GM12878 (cell line): ENCODE results near the gene SORCS2. TPM values are rescaled to one million over a fixed set of nuclear protein-coding genes. Genes with fewer than 3 reads are reported as not detected.

ENCODE experiments used
- ATAC-seq: fragments of 200-7000 bp; cut with Tn5 transposase; 3 replicates; pipeline ENCODE4 v1.9.1; 2020; ENCODE audit warnings: mild to moderate bottlenecking, moderate library complexity
- BruUV-seq: library from RNA; stranded (reverse); fragments of 400-500 nt; replicated peaks from 2 replicates; lab custom pipeline; 2021; lab: Mats Ljungman, UMichigan
- CTCF ChIA-PET: fragments of 300-600 bp; sonication (Branson Sonifier 250); formaldehyde crosslinking; extraction: SDS; loops from one replicate; lab custom pipeline; 2021; ENCODE audit warnings: inconsistent platforms; lab: Yijun Ruan, JAX
- POLR2A ChIA-PET: fragments of 350-600 bp; formaldehyde crosslinking; extraction: SDS; loops from one replicate; lab custom pipeline; 2021; ENCODE audit warnings: inconsistent platforms; lab: Charles Lee
- RAD21 ChIA-PET: fragments of 300-600 bp; sonication (Branson Sonifier 250); formaldehyde crosslinking; loops from one replicate; lab custom pipeline; 2023; ENCODE audit warnings: antibody characterized with exemption; ENCODE audit not compliant: unreplicated experiment; lab: Charles Lee
- SMC1A ChIA-PET: fragments of 300-600 bp; sonication (Branson Sonifier 250); formaldehyde crosslinking; loops from one replicate; lab custom pipeline; 2023; ENCODE audit not compliant: unreplicated experiment, uncharacterized antibody; lab: Charles Lee
- DNase-seq: peaks from one replicate; pipeline ENCODE4 v3.0.0-alpha.2; 2011; ENCODE audit warnings: low read depth, low spot score
- FAIRE-seq: peaks from 3 replicates; lab custom pipeline; 2011; peaks lifted over from hg19 to GRCh38; lab: Jason Lieb, UNC
- H2AFZ ChIP-seq: 2 replicates; pipeline ENCODE4 v1.6.0; 2011; ENCODE audit warnings: low read depth, low read length, control low read depth; ENCODE audit not compliant: control insufficient read depth
- H3K27ac ChIP-seq: 2 replicates; pipeline ENCODE4 v1.5.1; 2011; ENCODE audit warnings: control low read depth; ENCODE audit not compliant: control insufficient read depth, insufficient read depth
- H3K27me3 ChIP-seq, 2 experiments: replicated peaks in 1 of 2; 2 replicates each; pipeline versions ENCODE4 v1.6.0 to v1.6.1; 2011; ENCODE audit warnings: low read length in 1 of 2; ENCODE audit not compliant: control insufficient read depth in 2 of 2, insufficient read depth in 2 of 2
- H3K36me3 ChIP-seq, 2 experiments: 2 replicates each; pipeline ENCODE4 v1.5.1; 2011; ENCODE audit warnings: low read length in 1 of 2; ENCODE audit not compliant: control insufficient read depth in 2 of 2, insufficient read depth in 2 of 2
- H3K4me1 ChIP-seq: 2 replicates; pipeline ENCODE4 v1.6.1; 2011; ENCODE audit warnings: mild to moderate bottlenecking, low read length, moderate library complexity, mixed read lengths; ENCODE audit not compliant: control insufficient read depth, insufficient read depth
- H3K4me2 ChIP-seq: 2 replicates; pipeline ENCODE4 v1.6.0; 2011; ENCODE audit warnings: control low read depth; ENCODE audit not compliant: control insufficient read depth, insufficient read depth
- H3K4me3 ChIP-seq: fragments of 200-600 bp; sonication (generic); 2 replicates; pipeline ENCODE4 v1.5.1; 2016
- H3K79me2 ChIP-seq: 2 replicates; pipeline ENCODE4 v1.6.0; 2011; ENCODE audit warnings: low read length; ENCODE audit not compliant: control insufficient read depth, insufficient read depth
- H3K9ac ChIP-seq: 2 replicates; pipeline ENCODE4 v1.8.0; 2011; ENCODE audit warnings: low read length, control low read depth, mixed read lengths; ENCODE audit not compliant: control insufficient read depth, insufficient read depth
- H3K9me3 ChIP-seq: replicated peaks from 3 replicates; pipeline ENCODE4 v1.5.1; 2011; ENCODE audit warnings: mild to moderate bottlenecking, low read length; ENCODE audit not compliant: control insufficient read depth, insufficient read depth
- H4K20me1 ChIP-seq: 2 replicates; pipeline ENCODE4 v1.6.0; 2011; ENCODE audit not compliant: control insufficient read depth, insufficient read depth
- BACH1 ChIP-seq: fragments of 450-650 bp; IDR thresholded peaks from 2 replicates; pipeline ENCODE4 v1.6.1; 2017; ENCODE audit warnings: mild to moderate bottlenecking, borderline replicate concordance
- EGR1 ChIP-seq, 2 experiments: IDR thresholded peaks; 1 replicate in 1 of 2; 2 replicates in 1 of 2; pipeline ENCODE4 v1.6.1; 2011 to 2012; ENCODE audit warnings: low read depth in 2 of 2, low read length in 2 of 2, borderline replicate concordance in 1 of 2, mild to moderate bottlenecking in 1 of 2, moderate library complexity in 1 of 2
- JUNB ChIP-seq: IDR thresholded peaks from 2 replicates; pipeline ENCODE4 v1.6.1; 2016; ENCODE audit warnings: antibody characterized with exemption, mild to moderate bottlenecking
- JUND ChIP-seq: IDR thresholded peaks from 2 replicates; pipeline ENCODE4 v1.6.1; 2012; ENCODE audit warnings: low read depth, mild to moderate bottlenecking, low read length, improper control_type of control experiment, moderate library complexity
- MEF2B ChIP-seq: fragments of 450-650 bp; IDR thresholded peaks from 2 replicates; pipeline ENCODE4 v1.6.1; 2018; ENCODE audit warnings: mild to moderate bottlenecking, moderate library complexity; ENCODE audit not compliant: partially characterized antibody, poor library complexity, severe bottlenecking
- MTA2 ChIP-seq: fragments of 450-650 bp; IDR thresholded peaks from 2 replicates; pipeline ENCODE4 v1.6.1; 2016; ENCODE audit warnings: low read depth, mild to moderate bottlenecking, moderate library complexity
- MTA3 ChIP-seq: IDR thresholded peaks from 2 replicates; pipeline ENCODE4 v1.6.1; 2012; ENCODE audit warnings: low read length, inconsistent platforms, borderline replicate concordance
- NFIC ChIP-seq: IDR thresholded peaks from 2 replicates; pipeline ENCODE4 v1.6.1; 2012; ENCODE audit warnings: low read depth, mild to moderate bottlenecking, inconsistent platforms, low read length, moderate library complexity
- PML ChIP-seq: IDR thresholded peaks from 2 replicates; pipeline ENCODE4 v1.6.1; 2012; ENCODE audit warnings: low read length, inconsistent platforms
- RB1 ChIP-seq: fragments of 450-650 bp; formaldehyde crosslinking; IDR thresholded peaks from 2 replicates; pipeline ENCODE4 v1.6.1; 2017; ENCODE audit warnings: mild to moderate bottlenecking, borderline replicate concordance
- SP1 ChIP-seq: IDR thresholded peaks from one replicate; pipeline ENCODE4 v1.6.1; 2011; ENCODE audit warnings: low read depth, low read length
- SREBF2 ChIP-seq: IDR thresholded peaks from 2 replicates; pipeline ENCODE4 v1.6.1; 2012; ENCODE audit warnings: mild to moderate bottlenecking, low read length
- TARDBP ChIP-seq: IDR thresholded peaks from 2 replicates; pipeline ENCODE4 v1.6.1; 2016; ENCODE audit warnings: borderline replicate concordance
- WRNIP1 ChIP-seq: IDR thresholded peaks from 2 replicates; pipeline ENCODE4 v1.6.1; 2011; ENCODE audit warnings: low read depth, low read length, improper control_type of control experiment, borderline replicate concordance
- WGBS: methylation state at CpG from one replicate; pipeline ENCODE4 v1.1.6; 2016; ENCODE audit warnings: low lambda C conversion rate; ENCODE audit not compliant: insufficient replicate concordance, insufficient coverage; ENCODE audit errors: missing lambda C conversion rate; 5-methylcytosine and 5-hydroxymethylcytosine counted together
- in situ Hi-C: fragments of 300-500 bp; cut with MboI; formaldehyde crosslinking; loops from 9 replicates; pipeline ENCODE4 v1.14.3; 2018; ENCODE audit warnings: mixed read lengths
- intact Hi-C: fragments of 100-400 bp; cut with micrococcal nuclease; formaldehyde crosslinking; loops from one replicate; pipeline ENCODE4 v1.14.2; 2022; ENCODE audit not compliant: unreplicated experiment
- polyA plus RNA-seq, 11 experiments: library from polyadenylated mRNA; depleted of rRNA in 4 of 11; unstranded in 6 of 11; stranded (reverse) in 5 of 11; fragments of >200 nt; fragmentation: Nextera tagmentation in 4 of 11; fragmentation: Illumina TruSeq in 1 of 11; extraction: Ambion mirVana in 4 of 11; extraction: Trizol in 1 of 11; gene quantifications; 1 replicate in 1 of 11; 2 replicates in 10 of 11; pipeline versions ENCODE4 v1.2.1 to v1.2.3, GENCODE V29; 2011 to 2016; ENCODE audit warnings: inconsistent platforms in 2 of 11, missing spikeins in 2 of 11, low read depth in 1 of 11
- total RNA-seq, 4 experiments: library from RNA; depleted of rRNA in 3 of 4; stranded (reverse); fragments of >200 nt in 3 of 4; fragmentation: Illumina TruSeq in 1 of 4; extraction: Trizol in 1 of 4; gene quantifications; 2 replicates each; pipeline versions ENCODE4 v1.2.1 to v1.2.3, GENCODE V29; 2013 to 2021
- TF ChIP-seq, protein P1 (sequence below): fragments of 450-650 bp; formaldehyde crosslinking; IDR thresholded peaks from 2 replicates; pipeline ENCODE4 v1.5.0; 2022; ENCODE audit warnings: mild to moderate bottlenecking, missing genetic modification characterization
- TF ChIP-seq, protein P2 (sequence below): fragments of 150-350 bp; IDR thresholded peaks from 2 replicates; pipeline ENCODE4 v1.6.1; 2016; ENCODE audit warnings: low read depth, low read length

The SORCS2 gene
- total and polyA plus RNA-seq, 10 of the 15 experiments (the other 5 are each of a cell fraction or from before 2014, with no cell fraction given), result 0.01 to 0.15 (median 0.05) TPM; not detected in 5

- H3K4me3 ChIP-seq, result no peak overlapping the region
- CTCF ChIA-PET, result no interaction called here
- no peak overlapping the region for H3K4me2 ChIP-seq
- POLR2A ChIA-PET, result no interaction called here
- no peak overlapping the region for H3K27ac ChIP-seq
- no peaks in the 10 kb centered on the region for H3K79me2 ChIP-seq
- no peak for TF ChIP-seq SREBF2
- no peak for TF ChIP-seq NFIC
- no peak for TF ChIP-seq TARDBP
- no peak for TF ChIP-seq JUND
- TF ChIP-seq MEF2B, result no peak
- TF ChIP-seq WRNIP1, result no peak
- TF ChIP-seq MTA2, result no peak
- no peak for TF ChIP-seq JUNB
- TF ChIP-seq SP1, result no peak
- TF ChIP-seq BACH1, result no peak
- TF ChIP-seq, protein P1, sequence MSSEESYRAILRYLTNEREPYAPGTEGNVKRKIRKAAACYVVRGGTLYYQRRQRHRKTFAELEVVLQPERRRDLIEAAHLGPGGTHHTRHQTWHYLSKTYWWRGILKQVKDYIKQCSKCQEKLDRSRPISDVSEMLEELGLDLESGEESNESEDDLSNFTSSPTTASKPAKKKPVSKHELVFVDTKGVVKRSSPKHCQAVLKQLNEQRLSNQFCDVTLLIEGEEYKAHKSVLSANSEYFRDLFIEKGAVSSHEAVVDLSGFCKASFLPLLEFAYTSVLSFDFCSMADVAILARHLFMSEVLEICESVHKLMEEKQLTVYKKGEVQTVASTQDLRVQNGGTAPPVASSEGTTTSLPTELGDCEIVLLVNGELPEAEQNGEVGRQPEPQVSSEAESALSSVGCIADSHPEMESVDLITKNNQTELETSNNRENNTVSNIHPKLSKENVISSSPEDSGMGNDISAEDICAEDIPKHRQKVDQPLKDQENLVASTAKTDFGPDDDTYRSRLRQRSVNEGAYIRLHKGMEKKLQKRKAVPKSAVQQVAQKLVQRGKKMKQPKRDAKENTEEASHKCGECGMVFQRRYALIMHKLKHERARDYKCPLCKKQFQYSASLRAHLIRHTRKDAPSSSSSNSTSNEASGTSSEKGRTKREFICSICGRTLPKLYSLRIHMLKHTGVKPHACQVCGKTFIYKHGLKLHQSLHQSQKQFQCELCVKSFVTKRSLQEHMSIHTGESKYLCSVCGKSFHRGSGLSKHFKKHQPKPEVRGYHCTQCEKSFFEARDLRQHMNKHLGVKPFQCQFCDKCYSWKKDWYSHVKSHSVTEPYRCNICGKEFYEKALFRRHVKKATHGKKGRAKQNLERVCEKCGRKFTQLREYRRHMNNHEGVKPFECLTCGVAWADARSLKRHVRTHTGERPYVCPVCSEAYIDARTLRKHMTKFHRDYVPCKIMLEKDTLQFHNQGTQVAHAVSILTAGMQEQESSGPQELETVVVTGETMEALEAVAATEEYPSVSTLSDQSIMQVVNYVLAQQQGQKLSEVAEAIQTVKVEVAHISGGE, result no peak
- TF ChIP-seq MTA3, result no peak
- no peak for TF ChIP-seq RB1
- TF ChIP-seq EGR1 (IDR thresholded peaks at IDR 0.05; ENCODE audit: borderline replicate concordance in 1 of 2, low read depth in 2 of 2, low read length in 2 of 2), result no peak
- TF ChIP-seq, protein P2, sequence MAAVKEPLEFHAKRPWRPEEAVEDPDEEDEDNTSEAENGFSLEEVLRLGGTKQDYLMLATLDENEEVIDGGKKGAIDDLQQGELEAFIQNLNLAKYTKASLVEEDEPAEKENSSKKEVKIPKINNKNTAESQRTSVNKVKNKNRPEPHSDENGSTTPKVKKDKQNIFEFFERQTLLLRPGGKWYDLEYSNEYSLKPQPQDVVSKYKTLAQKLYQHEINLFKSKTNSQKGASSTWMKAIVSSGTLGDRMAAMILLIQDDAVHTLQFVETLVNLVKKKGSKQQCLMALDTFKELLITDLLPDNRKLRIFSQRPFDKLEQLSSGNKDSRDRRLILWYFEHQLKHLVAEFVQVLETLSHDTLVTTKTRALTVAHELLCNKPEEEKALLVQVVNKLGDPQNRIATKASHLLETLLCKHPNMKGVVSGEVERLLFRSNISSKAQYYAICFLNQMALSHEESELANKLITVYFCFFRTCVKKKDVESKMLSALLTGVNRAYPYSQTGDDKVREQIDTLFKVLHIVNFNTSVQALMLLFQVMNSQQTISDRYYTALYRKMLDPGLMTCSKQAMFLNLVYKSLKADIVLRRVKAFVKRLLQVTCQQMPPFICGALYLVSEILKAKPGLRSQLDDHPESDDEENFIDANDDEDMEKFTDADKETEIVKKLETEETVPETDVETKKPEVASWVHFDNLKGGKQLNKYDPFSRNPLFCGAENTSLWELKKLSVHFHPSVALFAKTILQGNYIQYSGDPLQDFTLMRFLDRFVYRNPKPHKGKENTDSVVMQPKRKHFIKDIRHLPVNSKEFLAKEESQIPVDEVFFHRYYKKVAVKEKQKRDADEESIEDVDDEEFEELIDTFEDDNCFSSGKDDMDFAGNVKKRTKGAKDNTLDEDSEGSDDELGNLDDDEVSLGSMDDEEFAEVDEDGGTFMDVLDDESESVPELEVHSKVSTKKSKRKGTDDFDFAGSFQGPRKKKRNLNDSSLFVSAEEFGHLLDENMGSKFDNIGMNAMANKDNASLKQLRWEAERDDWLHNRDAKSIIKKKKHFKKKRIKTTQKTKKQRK, result no peak
- TF ChIP-seq PML, result no peak
- SMC1A ChIA-PET, result no interaction called here
- H2AFZ ChIP-seq, result no peak overlapping the region
- in situ Hi-C loops (no loop called here), intact Hi-C loops (no loop called here)
- no peaks in the 10 kb centered on the region for H3K4me1 ChIP-seq
- BruUV-seq, result no TSS peak
- RAD21 ChIA-PET, result no interaction called here
- H3K9me3 ChIP-seq, result no peaks in the 10 kb centered on the region
- H4K20me1 ChIP-seq, result no peaks in the 10 kb centered on the region
- DNase-seq (no peak), FAIRE-seq (no peak), ATAC-seq (no peak)
- H3K9ac ChIP-seq, result no peak overlapping the region
- no peaks in the 10 kb centered on the region; a peak in 1 of 4 replicates for H3K27me3 ChIP-seq
- WGBS, result 46% methylated on average over 6 of the region's 6 CpGs
- H3K36me3 ChIP-seq, result no peaks in the 10 kb centered on the region
Observed at GRCh38 chr4:7691061-7691460, 498.7 kb downstream of the SORCS2 start.
